Fibroblast of peridontal ligament (primary cell): ENCODE results near the gene RGL3.
"Not testable (repeated sequence)": the region's sequence is repeated elsewhere in the genome, so short reads cannot be mapped to it uniquely, and the experiment has no call there.

Source experiments
- DNase-seq: peaks from one replicate; pipeline ENCODE4 v3.0.0-alpha.2; 2010; ENCODE audit errors: extremely low read depth

RGL3 gene

DNA sequence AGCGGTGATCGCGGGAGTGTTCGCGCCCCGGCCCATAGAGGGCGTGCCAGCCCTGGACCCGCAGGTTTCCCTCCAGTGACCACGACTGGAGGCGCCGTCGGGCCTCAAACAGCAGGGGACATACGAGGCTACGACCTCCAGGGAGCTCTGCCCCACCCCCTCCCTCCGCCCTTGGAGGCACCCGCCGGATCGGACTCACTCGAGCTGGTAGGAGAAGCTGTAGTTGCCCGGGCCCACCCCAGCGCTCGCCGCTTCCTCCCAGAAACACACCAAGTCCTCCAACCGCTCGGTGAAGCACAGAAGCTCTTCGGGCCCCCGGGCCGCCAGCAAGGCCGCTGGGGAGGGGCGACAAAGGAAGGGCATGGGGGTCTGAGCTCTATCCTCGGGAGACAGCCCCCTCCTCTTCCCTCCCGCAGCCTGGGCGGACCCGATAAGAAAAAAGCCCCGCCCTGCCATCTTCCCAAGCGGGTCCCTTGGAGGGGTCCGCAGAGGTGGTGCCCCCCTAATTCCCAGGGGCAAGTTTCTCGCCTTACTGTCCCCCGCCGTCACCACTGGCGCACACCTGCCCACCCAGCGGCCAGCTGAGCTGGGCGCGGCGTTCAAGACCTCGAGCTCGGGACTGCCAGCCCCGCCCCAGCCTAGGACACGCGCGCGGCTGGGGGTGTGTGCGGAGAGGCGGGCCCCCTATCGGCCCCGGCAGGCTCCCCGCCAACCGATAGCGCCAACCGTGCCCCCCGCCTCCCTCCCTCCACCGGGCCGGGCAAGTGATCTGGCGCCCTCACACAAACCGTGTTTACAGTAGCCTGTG is 36.0 kb downstream of the RGL3 start:
- DNase-seq, result no peak

DNA sequence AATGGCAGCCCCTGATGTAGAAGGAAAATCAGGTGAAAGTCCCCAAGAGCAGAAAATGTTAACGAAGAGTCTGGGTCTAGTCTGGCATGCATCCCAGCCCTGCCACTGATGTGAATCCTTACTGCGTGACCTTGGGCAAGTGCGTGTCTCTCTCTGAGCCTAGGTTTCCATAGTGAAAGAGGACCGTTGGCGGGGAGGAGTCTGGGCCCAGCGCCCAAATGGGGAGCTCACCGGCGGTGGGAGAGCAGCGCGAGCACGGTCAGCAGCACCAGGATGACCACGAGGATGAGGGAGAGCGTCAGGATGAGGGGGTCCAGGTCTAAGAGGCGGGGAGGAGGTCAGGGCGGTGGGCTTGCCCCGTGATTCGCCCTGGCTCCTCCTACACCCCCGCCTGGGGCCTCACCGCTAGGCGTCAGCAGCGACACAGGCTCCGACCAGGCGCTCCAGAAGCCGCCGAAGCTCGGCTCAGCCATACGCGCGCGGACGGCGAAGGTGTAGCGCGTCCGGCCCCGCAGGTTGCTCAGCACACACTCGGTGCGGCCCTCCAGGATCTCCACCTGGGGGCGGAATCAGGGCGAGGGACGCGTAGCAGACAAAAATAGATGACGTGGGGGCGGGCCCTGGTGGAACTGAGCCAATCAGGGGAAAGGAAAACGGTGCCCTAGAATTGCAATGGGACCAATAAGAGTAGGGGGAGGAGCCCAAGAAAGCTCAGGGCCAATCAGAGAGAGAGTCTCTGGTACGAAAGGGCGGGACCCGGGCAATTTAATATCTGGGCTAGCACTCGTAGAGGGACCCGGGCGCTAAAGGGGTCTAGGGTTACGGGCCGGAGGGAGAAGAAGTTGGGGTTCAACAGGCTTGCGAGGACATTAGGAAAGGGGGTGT is 38.2 kb downstream of the RGL3 start:
- DNase-seq, result peak; percentile 92

DNA sequence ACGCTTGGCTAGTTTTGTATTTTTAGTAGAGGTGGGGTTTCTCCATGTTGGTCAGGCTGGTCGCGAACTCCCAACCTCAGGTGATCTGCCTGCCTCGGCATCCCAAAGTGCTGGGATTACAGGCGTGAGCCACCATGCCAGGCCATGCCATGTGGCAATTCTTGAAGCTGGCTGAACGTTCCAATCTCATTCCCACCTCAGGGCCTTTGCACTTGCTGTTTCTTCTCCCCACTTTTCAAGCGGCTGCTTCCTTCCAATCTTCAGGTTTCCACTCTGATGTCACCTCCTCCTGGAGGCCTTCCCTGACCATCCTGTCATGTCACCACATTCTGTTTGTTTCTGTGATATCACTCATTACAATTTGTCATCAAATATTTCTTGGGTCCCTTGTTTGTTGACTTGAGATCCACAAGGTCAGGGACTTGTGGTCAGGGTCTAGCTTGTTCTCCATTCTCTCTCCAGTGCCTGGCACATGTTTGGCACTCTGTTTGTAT is 39.2 kb downstream of the RGL3 start:
- DNase-seq, result no peak

DNA sequence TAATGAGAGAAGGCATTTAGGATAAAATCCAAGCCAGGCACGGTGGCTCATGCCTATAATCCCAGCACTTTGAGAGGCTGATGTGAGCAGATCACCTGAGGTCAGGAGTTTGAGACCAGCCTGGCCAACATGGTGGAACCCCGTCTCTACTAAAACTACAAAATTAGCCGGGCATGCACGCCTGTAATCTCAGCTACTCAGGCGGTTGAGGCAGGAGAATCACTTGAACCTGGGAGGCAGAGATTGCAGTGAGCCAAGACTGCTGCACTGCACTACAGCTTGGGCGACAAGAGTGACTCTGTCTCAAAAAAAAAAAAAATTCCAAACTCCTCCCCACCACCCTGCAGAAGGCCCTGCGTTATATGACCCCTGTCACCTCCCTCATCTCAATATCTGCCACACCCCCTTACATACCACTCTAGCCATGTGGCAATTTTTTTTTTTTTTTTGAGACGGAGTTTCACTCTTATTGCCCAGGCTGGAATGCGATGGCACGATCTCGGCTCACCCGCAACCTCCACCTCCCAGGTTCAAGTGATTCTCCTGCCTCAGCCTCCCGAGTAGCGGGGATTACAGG is 39.8 kb downstream of the RGL3 start:
- not testable (repeated sequence) for DNase-seq

DNA sequence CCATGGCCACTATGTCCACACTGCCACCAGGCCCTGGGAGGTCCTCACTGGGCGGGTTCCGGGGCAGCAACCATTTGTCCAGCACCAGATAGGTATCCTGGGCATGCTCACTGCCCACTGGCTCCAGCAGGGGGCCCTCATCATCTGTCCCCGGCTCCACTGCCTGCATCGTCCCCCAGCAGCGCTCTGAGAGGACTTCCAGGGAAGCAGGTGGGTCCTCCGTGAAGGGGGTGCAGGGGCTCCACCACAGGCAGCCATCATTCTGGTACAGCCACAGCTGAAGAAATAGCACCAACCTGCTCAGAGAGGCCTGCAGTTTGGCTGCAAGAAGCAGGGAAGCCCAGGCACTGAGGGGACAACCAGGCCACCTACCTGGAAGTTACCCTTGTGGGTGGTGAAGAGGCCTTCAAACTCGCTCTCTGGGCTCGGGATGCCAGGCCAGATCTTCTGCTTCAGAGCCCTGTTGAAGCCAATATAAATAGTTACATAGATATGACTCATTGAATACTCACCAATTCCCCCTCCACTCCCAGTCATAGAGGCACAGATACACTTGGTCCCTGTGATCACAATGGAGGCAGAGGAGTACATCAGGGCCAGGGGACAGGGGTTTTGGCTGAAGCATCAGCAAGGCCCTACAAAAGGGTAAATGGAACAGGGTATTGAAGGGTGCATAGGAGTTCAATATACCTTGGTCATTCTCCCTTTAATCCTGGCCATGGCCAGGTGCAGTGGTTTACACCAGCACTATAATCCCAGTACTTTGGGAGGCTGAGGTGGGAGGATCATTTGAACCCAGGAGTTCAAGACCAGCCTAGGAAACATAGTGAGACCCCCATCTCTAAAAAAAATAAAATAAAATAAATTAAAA is 40.6 kb downstream of the RGL3 start:
- peak; percentile 73 for DNase-seq

DNA sequence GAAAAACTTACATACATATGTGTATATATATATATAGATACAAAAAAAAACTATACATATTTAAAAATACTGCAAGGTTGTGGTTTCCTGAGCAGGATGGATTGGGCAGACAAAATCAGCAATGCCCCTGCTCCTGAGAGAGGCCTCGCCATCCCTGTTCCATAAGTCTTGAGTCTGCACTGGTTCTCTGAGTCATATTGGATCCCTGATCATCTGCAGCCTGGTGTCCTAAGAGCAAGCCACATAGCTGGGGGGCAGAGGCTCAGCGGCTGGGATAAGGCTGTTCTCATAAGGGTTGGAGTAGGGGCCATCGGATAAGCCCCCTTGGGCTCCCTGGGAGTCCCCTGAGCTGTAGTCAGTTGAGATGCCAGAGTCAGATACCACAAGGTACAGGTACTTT is 41.4 kb downstream of the RGL3 start:
- no peak for DNase-seq

DNA sequence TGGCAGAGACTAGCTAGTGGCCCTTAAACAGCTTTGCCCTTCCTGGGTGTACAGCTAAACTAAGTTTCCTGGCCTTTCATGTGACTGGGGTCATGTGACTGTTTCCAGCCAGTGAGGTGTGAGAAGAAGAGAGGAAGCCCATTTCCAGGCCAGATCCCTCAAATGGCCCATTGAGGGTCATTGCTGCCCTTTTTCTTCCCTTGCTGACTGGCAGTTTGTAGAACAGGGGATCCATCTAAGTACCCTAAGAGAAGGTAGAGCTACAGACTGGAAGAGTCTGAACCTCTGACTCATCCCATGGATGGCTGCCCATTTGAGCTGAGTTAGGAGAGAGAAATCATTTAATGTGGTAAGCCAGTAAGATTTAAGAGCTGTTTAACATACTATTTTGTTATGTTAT is 41.9 kb downstream of the RGL3 start:
- DNase-seq, result peak; percentile 92

DNA sequence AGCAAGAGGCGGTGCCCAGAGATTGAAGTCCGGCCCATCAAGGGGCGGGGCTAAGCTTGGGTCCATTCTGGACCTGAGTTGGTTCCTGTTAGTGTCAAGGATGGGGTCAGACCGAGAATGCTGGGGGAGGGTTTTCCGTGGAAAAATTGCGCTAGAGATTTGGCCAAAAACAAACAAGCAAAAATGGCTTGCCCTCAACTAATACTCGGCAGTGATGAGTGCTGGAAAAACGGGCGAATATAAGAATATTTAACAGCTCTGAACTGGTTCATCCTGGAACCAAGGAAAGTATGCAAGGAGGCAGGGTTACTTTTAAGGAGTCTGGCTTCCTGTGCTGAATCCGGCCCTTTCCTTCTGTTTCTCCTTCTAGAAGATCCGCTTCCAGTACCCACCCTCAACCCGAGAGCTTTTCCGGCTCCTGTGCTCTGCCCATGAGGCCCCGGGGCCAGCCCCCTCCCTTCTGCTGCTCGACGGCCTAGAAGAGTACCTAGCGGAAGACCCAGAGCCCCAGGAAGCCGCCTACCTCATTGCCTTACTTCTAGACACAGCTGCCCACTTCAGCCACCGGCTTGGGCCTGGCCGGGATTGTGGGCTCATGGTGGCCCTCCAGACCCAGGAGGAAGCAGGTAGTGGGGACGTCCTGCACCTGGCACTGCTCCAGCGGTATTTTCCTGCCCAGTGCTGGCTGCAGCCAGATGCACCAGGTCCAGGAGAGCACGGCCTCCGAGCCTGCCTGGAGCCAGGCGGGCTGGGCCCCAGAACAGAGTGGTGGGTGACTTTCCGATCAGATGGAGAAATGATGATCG is 43.8 kb downstream of the RGL3 start:
- DNase-seq, result no peak

DNA sequence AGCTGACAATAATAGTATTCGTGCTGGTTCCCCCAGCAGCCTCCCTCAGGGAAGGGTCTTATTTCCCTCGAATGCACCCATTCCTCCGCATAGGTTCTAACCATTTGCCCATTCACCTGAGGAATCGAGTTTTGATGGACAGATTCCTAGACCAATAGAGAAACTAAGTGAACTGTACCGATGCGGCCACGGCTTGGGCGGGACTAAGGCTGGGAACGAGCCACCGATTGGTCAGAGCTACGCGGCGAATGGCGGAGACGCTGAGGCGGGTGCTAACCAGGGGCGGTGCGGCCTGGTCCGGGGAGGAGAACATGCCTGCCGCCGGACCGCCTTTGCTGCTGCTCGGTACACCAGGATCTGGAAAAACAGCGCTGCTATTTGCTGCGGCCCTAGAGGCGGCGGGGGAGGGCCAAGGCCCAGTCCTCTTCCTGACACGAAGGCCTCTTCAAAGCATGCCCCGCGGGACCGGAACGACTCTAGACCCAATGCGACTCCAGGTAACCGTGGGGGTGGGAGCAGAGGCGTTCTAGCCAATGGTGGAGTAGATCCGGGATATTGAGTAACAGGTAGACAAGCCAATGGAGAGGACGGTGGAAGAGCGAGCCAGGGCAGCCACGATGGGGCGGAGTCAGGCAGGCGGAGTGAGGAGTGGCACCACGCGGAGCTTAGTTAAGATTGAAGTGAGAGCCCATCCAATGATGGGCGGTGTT is 44.5 kb downstream of the RGL3 start, which contains the start of gene SWSAP1:
Gene SWSAP1 (plus strand): TSS at position 234 of the 710 bp plus-strand sequence. CDS start 15 bp downstream, at position 249.
- peak; percentile 99 for DNase-seq

DNA sequence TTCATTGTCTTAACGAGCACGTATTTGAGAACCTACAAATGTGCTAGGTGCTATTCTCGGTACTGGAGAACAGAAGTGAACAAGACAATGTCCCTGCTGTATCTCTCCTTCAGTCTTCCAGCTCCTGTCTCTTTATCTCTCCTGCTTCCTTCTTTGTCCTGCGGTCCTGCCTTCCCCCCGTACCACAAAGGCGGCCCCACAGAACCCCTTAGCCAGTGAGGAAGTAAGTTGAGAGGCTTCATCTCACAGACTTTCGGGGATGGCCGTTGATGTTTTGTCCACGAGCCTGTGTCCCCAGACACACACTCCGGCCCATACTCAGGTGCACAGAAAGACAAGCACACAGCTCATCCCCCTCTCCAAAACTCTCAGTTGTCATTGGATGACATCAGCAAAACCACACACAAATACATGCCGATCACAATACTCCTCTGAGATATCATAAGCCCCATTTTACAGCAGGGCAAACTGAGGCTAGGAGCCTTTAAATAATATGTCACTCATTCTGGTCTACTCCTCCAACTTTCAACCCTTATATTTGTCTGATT is 45.2 kb downstream of the RGL3 start:
- DNase-seq, result no peak

DNA sequence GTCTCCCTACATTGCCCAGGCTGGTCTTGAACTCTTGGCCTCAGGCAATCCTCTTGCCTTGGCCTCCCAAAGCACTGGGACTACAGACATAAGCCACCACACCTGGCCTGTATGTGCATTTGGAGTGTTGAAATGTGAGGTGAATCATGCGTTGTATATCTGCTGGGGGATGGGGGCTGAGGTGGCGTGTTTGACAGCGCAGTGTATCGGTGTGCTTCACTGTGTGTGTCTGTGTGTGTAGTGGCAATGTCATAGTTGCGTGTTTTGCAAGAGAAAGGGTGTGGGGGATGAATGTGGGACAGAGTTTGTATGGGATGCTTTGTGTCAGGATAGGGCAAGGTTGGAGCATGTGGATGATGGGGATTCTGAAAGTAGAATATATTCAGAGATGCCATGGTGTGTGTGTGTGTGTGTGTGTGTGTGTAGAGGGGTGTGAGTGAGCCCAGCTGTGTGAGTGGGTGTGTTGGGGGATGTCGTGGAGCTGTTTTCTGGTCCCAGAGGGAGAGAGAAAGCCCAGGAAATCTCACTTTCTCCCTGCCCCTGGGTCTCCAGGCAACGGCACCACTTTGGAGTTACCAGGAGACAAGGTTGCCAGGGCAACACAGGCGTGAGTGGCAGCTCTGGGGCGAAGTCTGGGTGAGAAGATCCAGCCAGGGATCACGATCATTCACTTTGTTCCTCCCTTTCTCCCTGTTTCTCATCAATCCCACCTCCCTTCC is 45.8 kb downstream of the RGL3 start:
- no peak for DNase-seq

DNA sequence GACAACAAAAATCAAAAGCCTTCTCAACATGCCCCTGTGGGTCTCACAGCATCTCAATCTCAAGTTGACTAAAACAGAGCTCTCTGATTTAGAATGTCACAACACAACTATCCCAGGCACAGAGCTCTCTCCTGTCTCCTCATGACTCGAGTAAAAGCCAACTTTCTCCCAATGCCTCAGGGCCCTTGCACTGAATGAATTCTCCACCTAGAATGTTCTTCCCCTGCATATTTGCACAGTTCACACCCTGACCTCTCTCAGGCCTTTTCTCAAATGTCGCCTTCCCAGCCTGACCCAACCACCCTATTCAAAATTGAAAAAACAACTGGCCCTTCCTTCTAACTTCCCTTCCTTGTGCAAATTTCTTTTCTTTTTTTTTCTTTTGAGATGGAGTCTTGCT is 48.4 kb downstream of the RGL3 start:
- DNase-seq, result no peak

DNA sequence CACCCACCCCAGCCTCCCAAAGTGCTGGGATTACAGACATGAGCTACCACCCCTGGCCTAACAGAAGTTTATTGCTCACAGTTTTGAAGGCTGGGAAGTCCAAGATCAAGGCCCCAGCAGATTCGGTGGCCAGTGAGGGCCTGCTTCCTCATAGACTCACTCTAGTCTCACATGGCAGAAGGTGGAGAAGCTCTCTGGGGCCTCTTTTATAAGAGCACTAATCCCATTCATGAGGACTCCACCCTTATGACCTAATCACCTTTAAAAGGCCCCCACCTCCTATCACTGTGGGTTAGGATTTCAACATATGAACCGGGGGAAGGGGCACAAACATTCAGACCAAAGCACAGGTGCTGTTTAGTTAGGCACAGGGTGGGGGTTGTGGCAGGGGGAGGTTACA is 51.6 kb downstream of the RGL3 start:
- no peak for DNase-seq

DNA sequence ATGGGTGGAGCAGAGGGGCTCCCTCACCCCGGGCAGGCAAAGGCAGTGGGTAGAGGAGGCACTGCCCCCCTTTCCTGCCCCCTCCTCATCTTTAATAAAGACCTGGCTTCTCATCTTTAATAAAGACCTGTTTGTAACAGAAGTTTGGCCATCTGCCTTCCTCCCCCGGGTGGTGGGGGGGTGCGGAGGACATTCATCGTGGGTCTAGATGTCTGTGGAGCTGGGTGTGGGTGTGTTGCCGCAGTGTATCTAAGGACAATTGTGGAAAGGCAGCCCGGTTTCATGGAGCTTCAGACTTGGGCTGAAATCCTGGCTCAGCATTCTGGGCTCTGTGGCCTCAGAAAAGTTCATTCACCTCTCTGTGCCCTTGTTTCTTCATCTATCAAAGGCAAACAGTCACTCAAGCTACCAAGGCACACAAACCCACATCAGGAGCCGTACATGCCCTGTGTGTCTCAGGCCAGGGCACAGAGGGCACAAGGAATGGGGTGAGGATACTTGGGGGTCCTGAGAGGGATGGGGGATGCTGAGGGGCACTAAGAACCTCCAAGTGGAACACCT is 53.5 kb downstream of the RGL3 start:
- no peak for DNase-seq

DNA sequence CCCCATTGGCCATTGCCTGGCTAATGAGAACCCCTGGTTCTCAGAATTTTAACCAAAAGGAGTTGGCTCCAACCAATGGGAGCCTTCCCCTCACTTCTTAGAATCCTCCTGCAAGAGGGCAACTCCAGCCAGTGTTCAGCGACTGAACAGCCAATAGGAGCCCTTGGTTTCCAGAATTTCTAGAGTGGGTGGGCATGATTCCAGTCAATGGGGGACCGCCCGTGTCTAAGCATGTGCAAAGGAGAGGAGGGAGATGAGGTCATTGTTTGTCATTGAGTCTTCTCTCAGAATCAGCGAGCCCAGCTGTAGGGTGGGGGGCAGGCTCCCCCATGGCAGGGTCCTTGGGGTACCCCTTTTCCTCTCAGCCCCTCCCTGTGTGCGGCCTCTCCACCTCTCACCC is 54.2 kb downstream of the RGL3 start:
- no peak for DNase-seq

DNA sequence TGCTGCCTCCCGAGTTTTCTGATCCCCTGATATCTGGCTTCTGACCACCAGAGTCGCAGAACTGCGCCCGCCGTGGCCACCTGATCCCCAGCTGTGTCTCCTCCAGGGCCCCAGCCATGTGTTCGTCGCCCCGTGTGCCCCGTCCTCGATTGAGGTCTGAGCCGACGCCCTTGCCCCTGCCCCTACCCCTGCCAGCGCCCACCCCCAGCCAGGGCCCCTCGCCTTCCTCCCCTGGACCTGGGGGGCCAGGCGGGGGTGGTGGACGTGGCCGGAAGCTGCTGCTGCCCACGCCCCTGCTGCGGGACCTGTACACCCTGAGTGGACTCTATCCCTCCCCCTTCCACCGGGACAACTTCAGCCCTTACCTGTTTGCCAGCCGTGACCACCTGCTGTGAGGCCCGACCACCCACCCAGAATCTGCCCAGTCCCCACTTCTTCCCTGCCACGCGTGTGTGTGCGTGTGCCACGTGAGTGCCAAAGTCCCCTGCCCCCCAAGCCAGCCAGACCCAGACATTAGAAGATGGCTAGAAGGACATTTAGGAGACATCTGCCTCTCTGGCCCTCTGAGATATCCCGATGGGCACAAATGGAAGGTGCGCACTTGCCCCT is 54.7 kb downstream of the RGL3 start:
- DNase-seq, result no peak

DNA sequence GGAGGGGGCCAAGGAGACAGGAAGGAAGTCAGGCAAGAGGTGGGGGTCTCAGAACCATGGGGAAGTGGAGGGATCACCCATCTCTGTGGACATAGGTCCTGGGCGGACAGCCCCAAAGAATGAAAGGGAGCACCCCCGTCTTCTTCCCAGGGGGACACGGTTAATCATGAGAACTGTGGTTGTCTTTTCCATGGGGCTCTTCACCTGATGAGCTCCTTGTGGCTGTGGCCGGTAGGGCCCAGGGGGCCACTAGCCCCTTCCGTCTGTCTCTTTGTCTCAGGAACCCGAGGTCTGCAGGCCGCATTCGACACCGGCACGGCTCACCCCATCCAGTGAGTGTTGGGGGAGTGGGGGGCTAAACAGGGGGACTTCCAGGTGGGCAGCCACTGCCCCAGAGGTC is 55.2 kb downstream of the RGL3 start:
- DNase-seq, result no peak
